ENCODE results near the gene SIMC1. TPM values are rescaled to one million over a fixed set of nuclear protein-coding genes. Genes with fewer than 3 reads are reported as not detected.

SIMC1 gene
- total RNA-seq, 1 donor from 2014 or later, result 19.7 TPM

- TF ChIP-seq, protein P1, sequence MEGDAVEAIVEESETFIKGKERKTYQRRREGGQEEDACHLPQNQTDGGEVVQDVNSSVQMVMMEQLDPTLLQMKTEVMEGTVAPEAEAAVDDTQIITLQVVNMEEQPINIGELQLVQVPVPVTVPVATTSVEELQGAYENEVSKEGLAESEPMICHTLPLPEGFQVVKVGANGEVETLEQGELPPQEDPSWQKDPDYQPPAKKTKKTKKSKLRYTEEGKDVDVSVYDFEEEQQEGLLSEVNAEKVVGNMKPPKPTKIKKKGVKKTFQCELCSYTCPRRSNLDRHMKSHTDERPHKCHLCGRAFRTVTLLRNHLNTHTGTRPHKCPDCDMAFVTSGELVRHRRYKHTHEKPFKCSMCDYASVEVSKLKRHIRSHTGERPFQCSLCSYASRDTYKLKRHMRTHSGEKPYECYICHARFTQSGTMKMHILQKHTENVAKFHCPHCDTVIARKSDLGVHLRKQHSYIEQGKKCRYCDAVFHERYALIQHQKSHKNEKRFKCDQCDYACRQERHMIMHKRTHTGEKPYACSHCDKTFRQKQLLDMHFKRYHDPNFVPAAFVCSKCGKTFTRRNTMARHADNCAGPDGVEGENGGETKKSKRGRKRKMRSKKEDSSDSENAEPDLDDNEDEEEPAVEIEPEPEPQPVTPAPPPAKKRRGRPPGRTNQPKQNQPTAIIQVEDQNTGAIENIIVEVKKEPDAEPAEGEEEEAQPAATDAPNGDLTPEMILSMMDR (IDR thresholded peaks at IDR 0.05), result no peak
- Mint-ChIP-seq H3K27ac (ENCODE audit: unreplicated experiment) (no peak overlapping the region), H3K9me3 (ENCODE audit: unreplicated experiment) (no peaks in the 10 kb centered on the region), H3K27me3 (ENCODE audit: unreplicated experiment) (no peaks in the 10 kb centered on the region), H3K36me3 (ENCODE audit: unreplicated experiment) (peaks cover 11% of the 10 kb centered on the region), H3K4me3 (ENCODE audit: unreplicated experiment) (no peak overlapping the region), H3K4me1 (ENCODE audit: unreplicated experiment) (peaks cover 24% of the 10 kb centered on the region)
- DNase-seq (ENCODE audit: extremely low spot score, unreplicated experiment), result no peak
Measured at GRCh38 chr5:176391479-176391878, 153.3 kb downstream of the SIMC1 start.

DNA sequence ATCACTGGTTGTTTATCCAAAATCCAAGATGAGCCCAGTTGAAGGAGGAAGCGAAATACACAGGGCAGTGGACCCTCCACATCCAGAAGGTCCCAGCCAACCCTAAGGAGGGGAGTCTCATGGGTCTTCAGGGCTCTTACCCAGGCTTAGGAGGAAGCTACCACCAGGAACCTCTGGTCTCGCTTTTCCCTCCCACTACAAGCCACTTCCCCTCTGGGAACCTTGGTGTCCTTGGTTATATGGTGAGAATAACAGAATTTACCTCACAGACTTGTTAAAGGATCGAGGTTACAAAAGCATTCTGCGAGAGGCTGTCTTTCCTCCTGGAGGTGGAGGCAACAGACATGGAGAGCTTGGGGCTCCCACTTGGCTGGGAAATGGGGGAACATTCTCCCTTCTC is 153.8 kb downstream of the SIMC1 start:
- Mint-ChIP-seq H3K27ac (ENCODE audit: unreplicated experiment) (no peak overlapping the region), H3K4me3 (ENCODE audit: unreplicated experiment) (no peak overlapping the region), H3K9me3 (ENCODE audit: unreplicated experiment) (no peaks in the 10 kb centered on the region), H3K36me3 (ENCODE audit: unreplicated experiment) (peaks cover 11% of the 10 kb centered on the region), H3K4me1 (ENCODE audit: unreplicated experiment) (peaks cover 18% of the 10 kb centered on the region), H3K27me3 (ENCODE audit: unreplicated experiment) (no peaks in the 10 kb centered on the region)
- TF ChIP-seq, protein P1 (IDR thresholded peaks at IDR 0.05), result no peak
- DNase-seq (ENCODE audit: extremely low spot score, unreplicated experiment), result no peak

DNA sequence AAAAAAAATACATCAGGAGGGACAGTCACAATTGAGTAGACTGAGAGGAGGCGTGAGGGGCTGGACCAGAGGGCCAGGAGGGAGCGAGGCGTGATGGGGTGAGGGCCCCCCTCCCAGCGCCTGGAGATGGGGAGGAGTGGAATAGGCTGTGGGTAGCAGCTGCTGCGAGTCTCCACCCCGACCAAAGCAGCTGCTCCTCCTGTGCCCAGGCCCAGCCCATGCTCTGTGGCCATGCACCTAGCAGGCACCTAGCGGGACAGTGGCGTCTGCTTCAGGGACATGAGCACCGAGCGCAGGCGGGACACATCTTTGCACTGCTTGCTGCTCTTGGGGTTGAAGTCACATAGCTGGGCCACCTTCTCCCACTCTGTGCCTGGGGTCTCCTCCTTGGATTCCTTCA is 154.3 kb downstream of the SIMC1 start:
- H3K36me3 Mint-ChIP-seq (ENCODE audit: unreplicated experiment), result peaks cover 11% of the 10 kb centered on the region
- H3K4me1 Mint-ChIP-seq (ENCODE audit: unreplicated experiment), result peaks cover 13% of the 10 kb centered on the region
- no peaks in the 10 kb centered on the region for H3K9me3 Mint-ChIP-seq (ENCODE audit: unreplicated experiment)
- no peak overlapping the region for H3K4me3 Mint-ChIP-seq (ENCODE audit: unreplicated experiment)
- no peak overlapping the region for H3K27ac Mint-ChIP-seq (ENCODE audit: unreplicated experiment)
- no peaks in the 10 kb centered on the region for H3K27me3 Mint-ChIP-seq (ENCODE audit: unreplicated experiment)
- TF ChIP-seq, protein P1 (IDR thresholded peaks at IDR 0.05), result no peak
- no peak for DNase-seq (ENCODE audit: extremely low spot score, unreplicated experiment)

DNA sequence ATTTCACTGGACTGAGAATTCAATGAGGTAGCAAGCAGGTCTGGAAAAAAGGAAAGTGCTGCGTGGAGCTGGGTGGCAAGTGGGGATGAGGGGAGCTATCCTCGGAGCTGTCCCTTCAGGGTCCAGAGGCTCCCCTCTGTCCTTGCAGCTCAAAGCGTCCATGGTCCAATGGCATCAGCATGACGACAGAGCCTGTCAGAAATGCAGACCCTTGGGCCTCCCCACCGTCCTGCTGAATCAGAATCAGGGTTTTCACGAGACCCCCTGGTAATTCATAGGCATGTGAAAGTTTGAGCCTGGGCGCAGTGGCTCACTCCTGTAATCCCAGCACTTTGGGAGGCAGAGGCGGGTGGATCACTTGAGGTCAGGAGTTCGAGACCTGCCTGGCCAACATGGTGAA is 155.9 kb downstream of the SIMC1 start:
- Mint-ChIP-seq H3K4me1 (ENCODE audit: unreplicated experiment) (peaks cover 8% of the 10 kb centered on the region), H3K4me3 (ENCODE audit: unreplicated experiment) (no peak overlapping the region), H3K27ac (ENCODE audit: unreplicated experiment) (no peak overlapping the region), H3K36me3 (ENCODE audit: unreplicated experiment) (peaks cover 15% of the 10 kb centered on the region), H3K9me3 (ENCODE audit: unreplicated experiment) (no peaks in the 10 kb centered on the region), H3K27me3 (ENCODE audit: unreplicated experiment) (no peaks in the 10 kb centered on the region)
- DNase-seq (ENCODE audit: extremely low spot score, unreplicated experiment), result no peak
- TF ChIP-seq, protein P1 (IDR thresholded peaks at IDR 0.05), result no peak

GRCh38 chr5:176394881-176395675 is 156.9 kb downstream of the SIMC1 start:
- Mint-ChIP-seq H3K27ac (ENCODE audit: unreplicated experiment) (no peak overlapping the region), H3K27me3 (ENCODE audit: unreplicated experiment) (no peaks in the 10 kb centered on the region), H3K9me3 (ENCODE audit: unreplicated experiment) (no peaks in the 10 kb centered on the region), H3K4me1 (ENCODE audit: unreplicated experiment) (peaks cover 1% of the 10 kb centered on the region), H3K36me3 (ENCODE audit: unreplicated experiment) (peaks cover 15% of the 10 kb centered on the region), H3K4me3 (ENCODE audit: unreplicated experiment) (no peak overlapping the region)
- TF ChIP-seq, protein P1 (IDR thresholded peaks at IDR 0.05), result no peak
- DNase-seq (ENCODE audit: extremely low spot score, unreplicated experiment), result no peak

Small RNA genes lying within 50 kb of the gene (microRNA-seq; reads per million reads assigned to microRNA genes)
- gene MIR1271 (ENCODE audit: unreplicated experiment), result 7.7 reads per million, percentile 8 among the genes with 10 or more reads in this experiment

Other genes starting within 250 kb of the SIMC1 start
- 83.3 and 89.7 TPM in 2 replicates for gene KIAA1191, start 123.3 kb downstream of the SIMC1 start, total RNA-seq
- 25.9 and 32.8 TPM in 2 replicates for gene ARL10, start 127.1 kb downstream of the SIMC1 start, total RNA-seq
- 15.5 and 19.8 TPM in 2 replicates for gene NOP16, start 150.2 kb downstream of the SIMC1 start, total RNA-seq
- gene HIGD2A, start 150.3 kb downstream of the SIMC1 start, total RNA-seq, result 79.3 and 83.8 TPM in 2 replicates
- gene CLTB, start 178.1 kb downstream of the SIMC1 start, total RNA-seq, result 89.0 and 95.1 TPM in 2 replicates
- gene FAF2, start 210.0 kb downstream of the SIMC1 start, total RNA-seq, result 46.9 and 47.6 TPM in 2 replicates

All from osteocyte (in vitro differentiated cells).